ENCODE measurements around the gene KCND2. TPM values are rescaled to one million over a fixed set of nuclear protein-coding genes. Genes with fewer than 3 reads are reported as not detected.

The KCND2 gene
- total RNA-seq, 2 experiments from 2014 or later: not detected

- DNase-seq: no peak
- Mint-ChIP-seq H3K27ac (no peak overlapping the region), H3K4me1 (ENCODE audit: low read depth) (no peaks in the 10 kb centered on the region), H3K27me3 (ENCODE audit: low read depth) (no peaks in the 10 kb centered on the region), H3K9me3 (peaks cover 3% of the 10 kb centered on the region), H3K36me3 (ENCODE audit: low read depth) (no peaks in the 10 kb centered on the region), H3K4me3 (no peak overlapping the region)
- intact Hi-C loops (cut with micrococcal nuclease): no loop called here
- CTCF ChIA-PET: no interaction called here
These were observed 200.4 kb downstream of the KCND2 start for GRCh38 chr7:120473352-120473751.

GRCh38 chr7:120475994-120476393 is 203.0 kb downstream of the KCND2 start:
- intact Hi-C loops (cut with micrococcal nuclease): no loop called here
- CTCF ChIA-PET: no interaction called here
- no peak for DNase-seq
- Mint-ChIP-seq H3K27ac (no peak overlapping the region), H3K27me3 (ENCODE audit: low read depth) (no peaks in the 10 kb centered on the region), H3K9me3 (no peaks in the 10 kb centered on the region), H3K4me3 (no peak overlapping the region), H3K36me3 (ENCODE audit: low read depth) (no peaks in the 10 kb centered on the region), H3K4me1 (ENCODE audit: low read depth) (no peaks in the 10 kb centered on the region)

GRCh38 chr7:120480472-120480871 is 207.5 kb downstream of the KCND2 start:
- no peak for DNase-seq
- Mint-ChIP-seq H3K4me1 (ENCODE audit: low read depth) (no peaks in the 10 kb centered on the region), H3K9me3 (peaks cover 2% of the 10 kb centered on the region), H3K27me3 (ENCODE audit: low read depth) (no peaks in the 10 kb centered on the region), H3K36me3 (ENCODE audit: low read depth) (no peaks in the 10 kb centered on the region), H3K27ac (no peak overlapping the region), H3K4me3 (no peak overlapping the region)
- intact Hi-C loops (cut with micrococcal nuclease): no loop called here
- CTCF ChIA-PET: no interaction called here

- Mint-ChIP-seq H3K36me3 (ENCODE audit: low read depth) (no peaks in the 10 kb centered on the region), H3K9me3 (peaks cover 2% of the 10 kb centered on the region), H3K27ac (no peak overlapping the region), H3K4me1 (ENCODE audit: low read depth) (no peaks in the 10 kb centered on the region), H3K4me3 (no peak overlapping the region), H3K27me3 (ENCODE audit: low read depth) (no peaks in the 10 kb centered on the region)
- intact Hi-C loops (cut with micrococcal nuclease): no loop called here
- no peak for DNase-seq
- CTCF ChIA-PET: no interaction called here
These were observed 208.0 kb downstream of the KCND2 start for GRCh38 chr7:120480930-120481329.

GRCh38 chr7:120486164-120486563 is 213.2 kb downstream of the KCND2 start:
- Mint-ChIP-seq H3K4me3 (no peak overlapping the region), H3K9me3 (peaks cover 3% of the 10 kb centered on the region), H3K27ac (no peak overlapping the region), H3K4me1 (ENCODE audit: low read depth) (no peaks in the 10 kb centered on the region), H3K27me3 (ENCODE audit: low read depth) (no peaks in the 10 kb centered on the region), H3K36me3 (ENCODE audit: low read depth) (no peaks in the 10 kb centered on the region)
- no peak for DNase-seq
- CTCF ChIA-PET: no interaction called here
- intact Hi-C loops (cut with micrococcal nuclease): no loop called here

GRCh38 chr7:120502132-120502531 is 229.2 kb downstream of the KCND2 start:
- no peak overlapping the region for H3K27ac Mint-ChIP-seq
- H3K27me3 Mint-ChIP-seq (ENCODE audit: low read depth): no peaks in the 10 kb centered on the region
- intact Hi-C loops (cut with micrococcal nuclease): no loop called here
- DNase-seq: no peak
- H3K4me3 Mint-ChIP-seq: no peak overlapping the region
- no peaks in the 10 kb centered on the region for H3K9me3 Mint-ChIP-seq
- no peaks in the 10 kb centered on the region for H3K4me1 Mint-ChIP-seq (ENCODE audit: low read depth)
- no peaks in the 10 kb centered on the region for H3K36me3 Mint-ChIP-seq (ENCODE audit: low read depth)
- CTCF ChIA-PET: no interaction called here

GRCh38 chr7:120502825-120503224 is 229.8 kb downstream of the KCND2 start:
- Mint-ChIP-seq H3K9me3 (no peaks in the 10 kb centered on the region), H3K4me1 (ENCODE audit: low read depth) (no peaks in the 10 kb centered on the region), H3K27me3 (ENCODE audit: low read depth) (no peaks in the 10 kb centered on the region), H3K4me3 (no peak overlapping the region), H3K36me3 (ENCODE audit: low read depth) (no peaks in the 10 kb centered on the region), H3K27ac (no peak overlapping the region)
- intact Hi-C loops (cut with micrococcal nuclease): no loop called here
- CTCF ChIA-PET: no interaction called here
- no peak for DNase-seq

- no peak overlapping the region for H3K27ac Mint-ChIP-seq
- intact Hi-C loops (cut with micrococcal nuclease): no loop called here
- no peak for DNase-seq
- CTCF ChIA-PET: no interaction called here
- no peaks in the 10 kb centered on the region for H3K9me3 Mint-ChIP-seq
- H3K36me3 Mint-ChIP-seq (ENCODE audit: low read depth): no peaks in the 10 kb centered on the region
- H3K4me3 Mint-ChIP-seq: no peak overlapping the region
- no peaks in the 10 kb centered on the region for H3K27me3 Mint-ChIP-seq (ENCODE audit: low read depth)
- H3K4me1 Mint-ChIP-seq (ENCODE audit: low read depth): no peaks in the 10 kb centered on the region
These were observed 231.4 kb downstream of the KCND2 start for GRCh38 chr7:120504386-120504785.

GRCh38 chr7:120505770-120506169 is 232.8 kb downstream of the KCND2 start:
- intact Hi-C loops (cut with micrococcal nuclease): no loop called here
- Mint-ChIP-seq H3K9me3 (no peaks in the 10 kb centered on the region), H3K4me1 (ENCODE audit: low read depth) (no peaks in the 10 kb centered on the region), H3K27me3 (ENCODE audit: low read depth) (no peaks in the 10 kb centered on the region), H3K27ac (no peak overlapping the region), H3K36me3 (ENCODE audit: low read depth) (no peaks in the 10 kb centered on the region), H3K4me3 (no peak overlapping the region)
- CTCF ChIA-PET: interaction anchor here (0.6 kb wide), 1 partner anchor 121 kb away, joined by 3 read pairs; no protein-coding TSS in a partner anchor
- no peak for DNase-seq

GRCh38 chr7:120512701-120513100 is 239.7 kb downstream of the KCND2 start:
- peaks cover 5% of the 10 kb centered on the region for H3K9me3 Mint-ChIP-seq
- intact Hi-C loops (cut with micrococcal nuclease): no loop called here
- H3K4me3 Mint-ChIP-seq: no peak overlapping the region
- H3K36me3 Mint-ChIP-seq (ENCODE audit: low read depth): no peaks in the 10 kb centered on the region
- no peaks in the 10 kb centered on the region for H3K4me1 Mint-ChIP-seq (ENCODE audit: low read depth)
- CTCF ChIA-PET: no interaction called here
- no peak overlapping the region for H3K27ac Mint-ChIP-seq
- no peak for DNase-seq
- H3K27me3 Mint-ChIP-seq (ENCODE audit: low read depth): no peaks in the 10 kb centered on the region

- intact Hi-C loops (cut with micrococcal nuclease): no loop called here
- Mint-ChIP-seq H3K27ac (no peak overlapping the region), H3K9me3 (peaks cover 2% of the 10 kb centered on the region), H3K4me3 (no peak overlapping the region), H3K36me3 (ENCODE audit: low read depth) (no peaks in the 10 kb centered on the region), H3K27me3 (ENCODE audit: low read depth) (no peaks in the 10 kb centered on the region), H3K4me1 (ENCODE audit: low read depth) (no peaks in the 10 kb centered on the region)
- CTCF ChIA-PET: interaction anchor here (0.5 kb wide), 1 partner anchor 1113 kb away, joined by 3 read pairs; no protein-coding TSS in a partner anchor
- no peak for DNase-seq
These were observed 246.2 kb downstream of the KCND2 start for GRCh38 chr7:120519224-120519623.

GRCh38 chr7:120521761-120522737 is 249.1 kb downstream of the KCND2 start:
- CTCF ChIA-PET: no interaction called here
- intact Hi-C loops (cut with micrococcal nuclease): no loop called here
- Mint-ChIP-seq H3K4me1 (ENCODE audit: low read depth) (no peaks in the 10 kb centered on the region), H3K27ac (no peak overlapping the region), H3K36me3 (ENCODE audit: low read depth) (no peaks in the 10 kb centered on the region), H3K27me3 (ENCODE audit: low read depth) (no peaks in the 10 kb centered on the region), H3K9me3 (peaks cover 2% of the 10 kb centered on the region), H3K4me3 (no peak overlapping the region)
- no peak for DNase-seq

GRCh38 chr7:120523985-120524384 is 251.0 kb downstream of the KCND2 start:
- H3K36me3 Mint-ChIP-seq (ENCODE audit: low read depth): no peaks in the 10 kb centered on the region
- no peak overlapping the region for H3K27ac Mint-ChIP-seq
- no peak for DNase-seq
- no peaks in the 10 kb centered on the region for H3K4me1 Mint-ChIP-seq (ENCODE audit: low read depth)
- H3K27me3 Mint-ChIP-seq (ENCODE audit: low read depth): no peaks in the 10 kb centered on the region
- CTCF ChIA-PET: interaction anchor here (0.6 kb wide), 1 partner anchor 180 kb away, joined by 3 read pairs; no protein-coding TSS in a partner anchor
- intact Hi-C loops (cut with micrococcal nuclease): no loop called here
- no peaks in the 10 kb centered on the region for H3K9me3 Mint-ChIP-seq
- no peak overlapping the region for H3K4me3 Mint-ChIP-seq
